Measurements from ENCODE around the gene UGT2B10.

DNA sequence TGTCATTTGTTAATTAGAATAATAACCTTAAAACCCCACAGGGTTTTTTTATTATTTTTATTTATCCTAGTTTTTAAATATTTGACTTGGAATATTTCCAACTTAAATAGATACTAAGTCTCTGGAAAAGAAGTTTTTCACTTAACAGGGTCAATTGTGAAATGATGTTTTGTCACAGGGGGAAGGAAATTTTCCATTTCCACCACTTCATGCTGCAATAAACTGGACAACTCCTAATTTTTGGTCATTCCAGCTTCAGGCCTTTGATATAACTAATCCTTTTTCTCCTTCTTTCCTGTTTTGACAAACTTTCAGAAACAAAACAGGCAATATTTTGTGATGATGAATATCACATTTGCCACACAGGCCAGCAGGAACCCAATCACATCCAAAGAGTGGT is 45.3 kb downstream of the UGT2B10 start:
- TF ChIP-seq FOS (IDR thresholded peaks at IDR 0.05; ENCODE audit: low read depth, low read length): no peak
- TF ChIP-seq, protein P1, sequence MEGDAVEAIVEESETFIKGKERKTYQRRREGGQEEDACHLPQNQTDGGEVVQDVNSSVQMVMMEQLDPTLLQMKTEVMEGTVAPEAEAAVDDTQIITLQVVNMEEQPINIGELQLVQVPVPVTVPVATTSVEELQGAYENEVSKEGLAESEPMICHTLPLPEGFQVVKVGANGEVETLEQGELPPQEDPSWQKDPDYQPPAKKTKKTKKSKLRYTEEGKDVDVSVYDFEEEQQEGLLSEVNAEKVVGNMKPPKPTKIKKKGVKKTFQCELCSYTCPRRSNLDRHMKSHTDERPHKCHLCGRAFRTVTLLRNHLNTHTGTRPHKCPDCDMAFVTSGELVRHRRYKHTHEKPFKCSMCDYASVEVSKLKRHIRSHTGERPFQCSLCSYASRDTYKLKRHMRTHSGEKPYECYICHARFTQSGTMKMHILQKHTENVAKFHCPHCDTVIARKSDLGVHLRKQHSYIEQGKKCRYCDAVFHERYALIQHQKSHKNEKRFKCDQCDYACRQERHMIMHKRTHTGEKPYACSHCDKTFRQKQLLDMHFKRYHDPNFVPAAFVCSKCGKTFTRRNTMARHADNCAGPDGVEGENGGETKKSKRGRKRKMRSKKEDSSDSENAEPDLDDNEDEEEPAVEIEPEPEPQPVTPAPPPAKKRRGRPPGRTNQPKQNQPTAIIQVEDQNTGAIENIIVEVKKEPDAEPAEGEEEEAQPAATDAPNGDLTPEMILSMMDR (conservative IDR thresholded peaks at IDR 0.05; ENCODE audit: low read depth, low read length): no peak
- no peak for TF ChIP-seq POLR2A (IDR thresholded peaks at IDR 0.05; ENCODE audit: low read depth, low read length)
- no peak for TF ChIP-seq SMC3 (IDR thresholded peaks at IDR 0.05; ENCODE audit: low read depth, low read length)
- no peak for TF ChIP-seq CHD1 (IDR thresholded peaks at IDR 0.05; ENCODE audit: low read depth, low read length)
- TF ChIP-seq MAFK (IDR thresholded peaks at IDR 0.05; ENCODE audit: low read depth, low read length): no peak
- TF ChIP-seq BHLHE40 (IDR thresholded peaks at IDR 0.05; ENCODE audit: low read depth, low read length): no peak
- TF ChIP-seq CEBPB (IDR thresholded peaks at IDR 0.05; ENCODE audit: low read depth, low read length): no peak
- TF ChIP-seq, protein P2, sequence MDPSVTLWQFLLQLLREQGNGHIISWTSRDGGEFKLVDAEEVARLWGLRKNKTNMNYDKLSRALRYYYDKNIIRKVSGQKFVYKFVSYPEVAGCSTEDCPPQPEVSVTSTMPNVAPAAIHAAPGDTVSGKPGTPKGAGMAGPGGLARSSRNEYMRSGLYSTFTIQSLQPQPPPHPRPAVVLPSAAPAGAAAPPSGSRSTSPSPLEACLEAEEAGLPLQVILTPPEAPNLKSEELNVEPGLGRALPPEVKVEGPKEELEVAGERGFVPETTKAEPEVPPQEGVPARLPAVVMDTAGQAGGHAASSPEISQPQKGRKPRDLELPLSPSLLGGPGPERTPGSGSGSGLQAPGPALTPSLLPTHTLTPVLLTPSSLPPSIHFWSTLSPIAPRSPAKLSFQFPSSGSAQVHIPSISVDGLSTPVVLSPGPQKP (IDR thresholded peaks at IDR 0.05; ENCODE audit: borderline replicate concordance, low read depth, low read length): no peak

Measured in IMR-90 (cell line).